Measurements from ENCODE around the gene KRT13. TPM values are rescaled to one million over a fixed set of nuclear protein-coding genes. Genes with fewer than 3 reads are reported as not detected.
A peak's percentile ranks its signal among the peaks of the same experiment; 100 is the strongest.

Gene KRT13
- total and polyA plus RNA-seq, 9 of the 15 experiments (the other 6 are each of a cell fraction or from before 2014, with no cell fraction given) = 0.11 to 1.1 (median 0.24) TPM; not detected in 3

DNA sequence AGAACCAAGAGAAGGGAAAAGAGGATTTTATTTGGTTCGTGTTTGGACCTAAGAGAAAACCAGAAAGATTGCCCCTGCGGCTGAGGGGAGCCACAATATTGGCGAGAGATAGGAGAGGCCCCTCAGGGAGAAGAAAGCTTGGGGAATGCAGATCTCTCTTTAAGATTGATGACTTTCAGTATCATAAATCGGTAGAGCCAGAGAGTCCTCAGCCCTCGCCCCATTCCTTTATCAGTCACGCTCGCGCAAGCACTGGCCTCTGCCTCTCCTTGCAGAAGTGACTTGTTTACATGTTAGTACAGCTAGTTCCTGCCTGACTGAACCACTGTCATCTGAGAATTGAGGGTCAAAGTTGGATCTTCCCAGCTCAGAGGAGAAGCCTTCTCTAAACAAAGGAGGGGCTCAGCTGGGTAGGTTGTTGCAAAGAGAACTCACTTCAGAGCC lies 44.2 kb upstream of the KRT13 start (continued):
- TF ChIP-seq, protein P1, sequence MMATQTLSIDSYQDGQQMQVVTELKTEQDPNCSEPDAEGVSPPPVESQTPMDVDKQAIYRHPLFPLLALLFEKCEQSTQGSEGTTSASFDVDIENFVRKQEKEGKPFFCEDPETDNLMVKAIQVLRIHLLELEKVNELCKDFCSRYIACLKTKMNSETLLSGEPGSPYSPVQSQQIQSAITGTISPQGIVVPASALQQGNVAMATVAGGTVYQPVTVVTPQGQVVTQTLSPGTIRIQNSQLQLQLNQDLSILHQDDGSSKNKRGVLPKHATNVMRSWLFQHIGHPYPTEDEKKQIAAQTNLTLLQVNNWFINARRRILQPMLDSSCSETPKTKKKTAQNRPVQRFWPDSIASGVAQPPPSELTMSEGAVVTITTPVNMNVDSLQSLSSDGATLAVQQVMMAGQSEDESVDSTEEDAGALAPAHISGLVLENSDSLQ (IDR thresholded peaks at IDR 0.05) = peak; percentile 71
- TF ChIP-seq, protein P2, sequence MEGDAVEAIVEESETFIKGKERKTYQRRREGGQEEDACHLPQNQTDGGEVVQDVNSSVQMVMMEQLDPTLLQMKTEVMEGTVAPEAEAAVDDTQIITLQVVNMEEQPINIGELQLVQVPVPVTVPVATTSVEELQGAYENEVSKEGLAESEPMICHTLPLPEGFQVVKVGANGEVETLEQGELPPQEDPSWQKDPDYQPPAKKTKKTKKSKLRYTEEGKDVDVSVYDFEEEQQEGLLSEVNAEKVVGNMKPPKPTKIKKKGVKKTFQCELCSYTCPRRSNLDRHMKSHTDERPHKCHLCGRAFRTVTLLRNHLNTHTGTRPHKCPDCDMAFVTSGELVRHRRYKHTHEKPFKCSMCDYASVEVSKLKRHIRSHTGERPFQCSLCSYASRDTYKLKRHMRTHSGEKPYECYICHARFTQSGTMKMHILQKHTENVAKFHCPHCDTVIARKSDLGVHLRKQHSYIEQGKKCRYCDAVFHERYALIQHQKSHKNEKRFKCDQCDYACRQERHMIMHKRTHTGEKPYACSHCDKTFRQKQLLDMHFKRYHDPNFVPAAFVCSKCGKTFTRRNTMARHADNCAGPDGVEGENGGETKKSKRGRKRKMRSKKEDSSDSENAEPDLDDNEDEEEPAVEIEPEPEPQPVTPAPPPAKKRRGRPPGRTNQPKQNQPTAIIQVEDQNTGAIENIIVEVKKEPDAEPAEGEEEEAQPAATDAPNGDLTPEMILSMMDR (IDR thresholded peaks at IDR 0.05 in 2 of 3, conservative IDR thresholded peaks at IDR 0.05 in 1 of 3; ENCODE audit: insufficient read depth in 2 of 3, low read depth in 1 of 3, low read length in 3 of 3) = no peak
- TF ChIP-seq, protein P3, sequence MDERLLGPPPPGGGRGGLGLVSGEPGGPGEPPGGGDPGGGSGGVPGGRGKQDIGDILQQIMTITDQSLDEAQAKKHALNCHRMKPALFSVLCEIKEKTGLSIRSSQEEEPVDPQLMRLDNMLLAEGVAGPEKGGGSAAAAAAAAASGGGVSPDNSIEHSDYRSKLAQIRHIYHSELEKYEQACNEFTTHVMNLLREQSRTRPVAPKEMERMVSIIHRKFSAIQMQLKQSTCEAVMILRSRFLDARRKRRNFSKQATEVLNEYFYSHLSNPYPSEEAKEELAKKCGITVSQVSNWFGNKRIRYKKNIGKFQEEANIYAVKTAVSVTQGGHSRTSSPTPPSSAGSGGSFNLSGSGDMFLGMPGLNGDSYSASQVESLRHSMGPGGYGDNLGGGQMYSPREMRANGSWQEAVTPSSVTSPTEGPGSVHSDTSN (CRISPR knock-in tag; IDR thresholded peaks at IDR 0.05; ENCODE audit: low read depth) = no peak
- TF ChIP-seq, protein P3 (tag; conservative IDR thresholded peaks at IDR 0.05; ENCODE audit: low read depth) = peak; percentile 92
- peak; percentile 56; the same call in 1 of the 2 replicates for TF ChIP-seq NR2C1 (IDR thresholded peaks at IDR 0.05)
- TF ChIP-seq NR2C1 (tag; IDR thresholded peaks at IDR 0.05) = 0 out of 2 replicates have a peak, but pooled peaks have one; percentile 36
- peak; percentile 51 for TF ChIP-seq LEF1 (IDR thresholded peaks at IDR 0.05)
- TF ChIP-seq ZEB2 (IDR thresholded peaks at IDR 0.05) = peak; percentile 62
- TF ChIP-seq, protein P4, sequence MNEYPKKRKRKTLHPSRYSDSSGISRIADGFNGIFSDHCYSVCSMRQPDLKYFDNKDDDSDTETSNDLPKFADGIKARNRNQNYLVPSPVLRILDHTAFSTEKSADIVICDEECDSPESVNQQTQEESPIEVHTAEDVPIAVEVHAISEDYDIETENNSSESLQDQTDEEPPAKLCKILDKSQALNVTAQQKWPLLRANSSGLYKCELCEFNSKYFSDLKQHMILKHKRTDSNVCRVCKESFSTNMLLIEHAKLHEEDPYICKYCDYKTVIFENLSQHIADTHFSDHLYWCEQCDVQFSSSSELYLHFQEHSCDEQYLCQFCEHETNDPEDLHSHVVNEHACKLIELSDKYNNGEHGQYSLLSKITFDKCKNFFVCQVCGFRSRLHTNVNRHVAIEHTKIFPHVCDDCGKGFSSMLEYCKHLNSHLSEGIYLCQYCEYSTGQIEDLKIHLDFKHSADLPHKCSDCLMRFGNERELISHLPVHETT (CRISPR knock-in tag; conservative IDR thresholded peaks at IDR 0.05 in 1 of 2, IDR thresholded peaks at IDR 0.05 in 1 of 2) = peak in 1 of 2 experiments; percentile 72; a peak in 1 of 4 replicates
- peak; percentile 70 for TF ChIP-seq ZNF644 (tag; IDR thresholded peaks at IDR 0.05; ENCODE audit: low read depth)
- TF ChIP-seq, protein P5, sequence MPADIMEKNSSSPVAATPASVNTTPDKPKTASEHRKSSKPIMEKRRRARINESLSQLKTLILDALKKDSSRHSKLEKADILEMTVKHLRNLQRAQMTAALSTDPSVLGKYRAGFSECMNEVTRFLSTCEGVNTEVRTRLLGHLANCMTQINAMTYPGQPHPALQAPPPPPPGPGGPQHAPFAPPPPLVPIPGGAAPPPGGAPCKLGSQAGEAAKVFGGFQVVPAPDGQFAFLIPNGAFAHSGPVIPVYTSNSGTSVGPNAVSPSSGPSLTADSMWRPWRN (IDR thresholded peaks at IDR 0.05; ENCODE audit: low read depth) = 0 out of 2 replicates have a peak, but pooled peaks have one; percentile 44
- TF ChIP-seq, protein P6, sequence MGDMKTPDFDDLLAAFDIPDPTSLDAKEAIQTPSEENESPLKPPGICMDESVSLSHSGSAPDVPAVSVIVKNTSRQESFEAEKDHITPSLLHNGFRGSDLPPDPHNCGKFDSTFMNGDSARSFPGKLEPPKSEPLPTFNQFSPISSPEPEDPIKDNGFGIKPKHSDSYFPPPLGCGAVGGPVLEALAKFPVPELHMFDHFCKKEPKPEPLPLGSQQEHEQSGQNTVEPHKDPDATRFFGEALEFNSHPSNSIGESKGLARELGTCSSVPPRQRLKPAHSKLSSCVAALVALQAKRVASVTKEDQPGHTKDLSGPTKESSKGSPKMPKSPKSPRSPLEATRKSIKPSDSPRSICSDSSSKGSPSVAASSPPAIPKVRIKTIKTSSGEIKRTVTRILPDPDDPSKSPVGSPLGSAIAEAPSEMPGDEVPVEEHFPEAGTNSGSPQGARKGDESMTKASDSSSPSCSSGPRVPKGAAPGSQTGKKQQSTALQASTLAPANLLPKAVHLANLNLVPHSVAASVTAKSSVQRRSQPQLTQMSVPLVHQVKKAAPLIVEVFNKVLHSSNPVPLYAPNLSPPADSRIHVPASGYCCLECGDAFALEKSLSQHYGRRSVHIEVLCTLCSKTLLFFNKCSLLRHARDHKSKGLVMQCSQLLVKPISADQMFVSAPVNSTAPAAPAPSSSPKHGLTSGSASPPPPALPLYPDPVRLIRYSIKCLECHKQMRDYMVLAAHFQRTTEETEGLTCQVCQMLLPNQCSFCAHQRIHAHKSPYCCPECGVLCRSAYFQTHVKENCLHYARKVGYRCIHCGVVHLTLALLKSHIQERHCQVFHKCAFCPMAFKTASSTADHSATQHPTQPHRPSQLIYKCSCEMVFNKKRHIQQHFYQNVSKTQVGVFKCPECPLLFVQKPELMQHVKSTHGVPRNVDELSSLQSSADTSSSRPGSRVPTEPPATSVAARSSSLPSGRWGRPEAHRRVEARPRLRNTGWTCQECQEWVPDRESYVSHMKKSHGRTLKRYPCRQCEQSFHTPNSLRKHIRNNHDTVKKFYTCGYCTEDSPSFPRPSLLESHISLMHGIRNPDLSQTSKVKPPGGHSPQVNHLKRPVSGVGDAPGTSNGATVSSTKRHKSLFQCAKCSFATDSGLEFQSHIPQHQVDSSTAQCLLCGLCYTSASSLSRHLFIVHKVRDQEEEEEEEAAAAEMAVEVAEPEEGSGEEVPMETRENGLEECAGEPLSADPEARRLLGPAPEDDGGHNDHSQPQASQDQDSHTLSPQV (IDR thresholded peaks at IDR 0.05) = peak; percentile 62
- no peak for TF ChIP-seq THRAP3 (IDR thresholded peaks at IDR 0.05; ENCODE audit: borderline replicate concordance)
- peak; percentile 72 for TF ChIP-seq SMARCA4 (IDR thresholded peaks at IDR 0.05)
- no peak for TF ChIP-seq HDAC8 (tag; IDR thresholded peaks at IDR 0.05)
- peak; percentile 66; the same call in 1 of the 2 replicates for TF ChIP-seq ZNF766 (CRISPR knock-in tag; conservative IDR thresholded peaks at IDR 0.05)
